Thyroid gland (tissue), 4 donors: ENCODE measurements around the gene GNAI2. TPM values are rescaled to one million over a fixed set of nuclear protein-coding genes. Genes with fewer than 3 reads are reported as not detected.
A peak's percentile ranks its signal among the peaks of the same experiment; 100 is the strongest.

Experiments
- DNase-seq, 2 donors: peaks; one replicate each; pipeline ENCODE4 v3.0.0-alpha.2; 2019
- H3K27ac ChIP-seq, 3 donors: fragments of 200-600 bp; sonication (generic); 1 replicate in 2 of 3; 2 replicates in 1 of 3; pipeline ENCODE4 v1.5.1; 2016 to 2019; ENCODE audit warnings: mild to moderate bottlenecking in 1 of 3, moderate library complexity in 1 of 3
- H3K27me3 ChIP-seq: fragments of 200-600 bp; sonication (generic); one replicate; pipeline ENCODE4 v1.5.1; 2019
- H3K36me3 ChIP-seq, 2 donors: fragments of 200-600 bp; sonication (generic); one replicate each; pipeline ENCODE4 v1.5.1; 2016 to 2019
- H3K4me1 ChIP-seq, 2 donors: fragments of 200-600 bp; sonication (generic); one replicate each; pipeline ENCODE4 v1.5.1; 2017 to 2019
- H3K4me3 ChIP-seq, 3 donors: fragments of 200-600 bp; sonication (generic); replicated peaks in 1 of 3; 1 replicate in 2 of 3; 2 replicates in 1 of 3; pipeline ENCODE4 v1.5.1; 2016; ENCODE audit warnings: mild to moderate bottlenecking in 1 of 3
- H3K9me3 ChIP-seq: fragments of 200-600 bp; sonication (generic); one replicate; pipeline ENCODE4 v1.5.1; 2017
- POLR2A ChIP-seq, 2 donors: fragments of 450-650 bp; IDR thresholded peaks; one replicate each; pipeline ENCODE4 v1.6.1; 2017; ENCODE audit warnings: antibody characterized with exemption in 2 of 2, mild to moderate bottlenecking in 2 of 2, moderate library complexity in 1 of 2
- WGBS, 2 donors: methylation state at CpG; one replicate each; pipeline ENCODE4 v1.1.5; 2017; 5-methylcytosine and 5-hydroxymethylcytosine counted together
- intact Hi-C: fragments of 100-400 bp; cut with DNase I; formaldehyde crosslinking; loops from one replicate; pipeline ENCODE4 v1.15.1; 2023
- total RNA-seq, 4 donors: library from RNA; depleted of rRNA; stranded (reverse); fragments of >200 nt; gene quantifications; one replicate each; pipeline ENCODE4 v1.2.3, GENCODE V29; 2016
- TF ChIP-seq, protein P1 (sequence below), 6 experiments: fragments of 200-600 bp in 3 of 6; fragments of 450-650 bp in 3 of 6; sonication (generic) in 3 of 6; IDR thresholded peaks; one replicate each; pipeline ENCODE4 v1.5.1; 2016 to 2019; ENCODE audit warnings: antibody characterized with exemption in 6 of 6, mild to moderate bottlenecking in 2 of 6, inconsistent platforms in 1 of 6, moderate library complexity in 1 of 6

GNAI2 gene
- total RNA-seq, 4 donors from 2014 or later, result 111 to 171 (median 142) TPM

DNA sequence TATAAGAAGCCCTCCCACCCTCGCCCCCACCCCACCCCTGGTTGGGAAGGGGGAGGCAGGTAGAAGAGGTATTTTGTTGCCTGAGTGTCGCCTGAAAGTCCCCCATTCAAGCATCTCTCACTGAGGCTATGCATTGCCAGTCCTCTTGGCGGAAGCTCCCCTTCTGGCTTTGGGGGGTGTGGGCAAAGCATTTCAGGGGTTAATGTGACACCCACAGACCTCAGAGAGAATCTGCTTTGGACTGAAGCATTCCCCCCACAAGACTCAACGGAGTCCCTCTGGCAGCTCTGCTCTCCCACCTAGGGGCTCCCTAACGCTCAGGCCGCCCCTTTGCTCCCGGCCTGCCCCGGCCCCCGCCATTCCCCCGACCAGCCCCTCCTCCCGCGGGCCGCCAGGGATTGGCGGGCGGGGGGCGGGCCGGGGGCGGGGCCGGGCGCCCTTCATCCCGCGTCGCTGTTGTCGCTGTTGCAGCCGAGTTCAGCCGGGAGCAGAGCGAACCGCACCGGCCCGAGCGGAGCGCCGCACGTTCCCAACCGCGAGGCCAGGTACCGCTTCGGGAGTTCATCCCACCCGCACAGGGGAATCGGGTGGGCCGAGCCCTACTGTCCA is 31.1 kb upstream of the GNAI2 start, which contains the start of gene SLC38A3:
Gene SLC38A3, plus strand, starts transcription at position 468 of the 609 bp plus-strand sequence. CDS start 8,929 bp downstream, outside the sequence.
- H3K27me3 ChIP-seq, result no peaks in the 10 kb centered on the region
- H3K4me1 ChIP-seq, result peaks cover 15 to 23% of the 10 kb centered on the region in 2 donors
- H3K27ac ChIP-seq, result no peak within 1 kb of the TSS
- intact Hi-C loops, result no loop called here
- WGBS, 2 donors, result 16% methylated on average over 9 of the region's 41 CpGs; no CpG with 5 or more reads in 1 of the 2 donors
- H3K4me3 ChIP-seq, result peak within 1 kb of the TSS in 2 of 3 donors; percentile 27 to 35
- no peaks in the 10 kb centered on the region for H3K9me3 ChIP-seq
- TF ChIP-seq, protein P1, sequence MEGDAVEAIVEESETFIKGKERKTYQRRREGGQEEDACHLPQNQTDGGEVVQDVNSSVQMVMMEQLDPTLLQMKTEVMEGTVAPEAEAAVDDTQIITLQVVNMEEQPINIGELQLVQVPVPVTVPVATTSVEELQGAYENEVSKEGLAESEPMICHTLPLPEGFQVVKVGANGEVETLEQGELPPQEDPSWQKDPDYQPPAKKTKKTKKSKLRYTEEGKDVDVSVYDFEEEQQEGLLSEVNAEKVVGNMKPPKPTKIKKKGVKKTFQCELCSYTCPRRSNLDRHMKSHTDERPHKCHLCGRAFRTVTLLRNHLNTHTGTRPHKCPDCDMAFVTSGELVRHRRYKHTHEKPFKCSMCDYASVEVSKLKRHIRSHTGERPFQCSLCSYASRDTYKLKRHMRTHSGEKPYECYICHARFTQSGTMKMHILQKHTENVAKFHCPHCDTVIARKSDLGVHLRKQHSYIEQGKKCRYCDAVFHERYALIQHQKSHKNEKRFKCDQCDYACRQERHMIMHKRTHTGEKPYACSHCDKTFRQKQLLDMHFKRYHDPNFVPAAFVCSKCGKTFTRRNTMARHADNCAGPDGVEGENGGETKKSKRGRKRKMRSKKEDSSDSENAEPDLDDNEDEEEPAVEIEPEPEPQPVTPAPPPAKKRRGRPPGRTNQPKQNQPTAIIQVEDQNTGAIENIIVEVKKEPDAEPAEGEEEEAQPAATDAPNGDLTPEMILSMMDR (IDR thresholded peaks at IDR 0.05), result no peak
- peak in 1 of 2 donors; percentile 32 for TF ChIP-seq POLR2A (IDR thresholded peaks at IDR 0.05)
- no peaks in the 10 kb centered on the region for H3K36me3 ChIP-seq
- DNase-seq, result peak; percentile 45 to 58

DNA sequence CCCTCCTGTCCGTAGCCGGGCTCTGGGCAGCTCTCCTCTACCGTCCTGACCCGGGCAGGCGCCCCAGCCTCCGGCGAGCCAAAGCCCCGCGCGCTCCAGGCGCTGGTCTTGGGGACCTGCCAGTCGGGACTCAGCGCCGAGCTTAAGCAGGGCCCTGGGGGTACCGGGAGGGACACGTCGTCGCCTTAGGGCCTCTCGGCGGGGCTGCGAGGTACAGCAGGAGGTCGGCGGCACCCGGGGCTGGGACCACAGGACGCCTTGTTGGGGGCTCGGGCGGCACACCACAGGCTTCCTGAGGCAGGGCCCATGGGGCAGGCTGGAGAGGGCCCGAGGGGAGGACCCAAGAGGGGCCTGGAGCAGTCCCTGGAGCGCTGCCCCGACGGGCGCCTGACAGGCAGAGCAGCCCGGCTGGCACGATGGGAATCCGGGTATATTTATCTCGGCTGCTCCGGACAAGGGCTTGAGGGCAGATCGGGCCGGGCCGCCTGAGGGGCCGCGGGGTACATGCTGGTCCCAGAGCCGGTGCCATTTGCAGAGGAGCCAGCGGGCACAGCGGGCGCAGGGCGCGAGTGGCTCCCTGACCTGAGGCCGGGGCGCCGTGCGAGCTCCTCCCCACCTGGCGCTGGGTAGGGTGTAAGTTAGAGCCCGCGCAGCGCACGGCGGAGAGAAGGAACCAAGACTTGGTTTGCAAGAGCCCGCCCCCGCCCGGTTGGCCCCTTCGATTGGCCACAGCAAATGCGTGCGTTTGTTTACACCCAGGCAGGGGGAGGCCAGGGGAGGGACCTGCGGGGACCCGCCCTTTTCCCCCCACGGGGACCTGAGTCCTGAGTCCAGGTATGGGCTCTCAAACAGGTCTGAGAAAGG is 30.4 kb upstream of the GNAI2 start:
- H3K36me3 ChIP-seq, result no peaks in the 10 kb centered on the region
- TF ChIP-seq POLR2A (IDR thresholded peaks at IDR 0.05), result no peak
- TF ChIP-seq, protein P1 (IDR thresholded peaks at IDR 0.05), result no peak
- peak; percentile 38 to 67 for DNase-seq
- H3K4me3 ChIP-seq, result peak overlapping the region in 2 of 3 donors; percentile 27 to 35
- H3K27ac ChIP-seq, result no peak overlapping the region
- WGBS, 2 donors, result 6 to 7% methylated on average over 13 to 29 of the region's 67 CpGs
- H3K27me3 ChIP-seq, result no peaks in the 10 kb centered on the region
- peaks cover 15 to 23% of the 10 kb centered on the region in 2 donors for H3K4me1 ChIP-seq
- no peaks in the 10 kb centered on the region for H3K9me3 ChIP-seq
- intact Hi-C loops, result no loop called here

DNA sequence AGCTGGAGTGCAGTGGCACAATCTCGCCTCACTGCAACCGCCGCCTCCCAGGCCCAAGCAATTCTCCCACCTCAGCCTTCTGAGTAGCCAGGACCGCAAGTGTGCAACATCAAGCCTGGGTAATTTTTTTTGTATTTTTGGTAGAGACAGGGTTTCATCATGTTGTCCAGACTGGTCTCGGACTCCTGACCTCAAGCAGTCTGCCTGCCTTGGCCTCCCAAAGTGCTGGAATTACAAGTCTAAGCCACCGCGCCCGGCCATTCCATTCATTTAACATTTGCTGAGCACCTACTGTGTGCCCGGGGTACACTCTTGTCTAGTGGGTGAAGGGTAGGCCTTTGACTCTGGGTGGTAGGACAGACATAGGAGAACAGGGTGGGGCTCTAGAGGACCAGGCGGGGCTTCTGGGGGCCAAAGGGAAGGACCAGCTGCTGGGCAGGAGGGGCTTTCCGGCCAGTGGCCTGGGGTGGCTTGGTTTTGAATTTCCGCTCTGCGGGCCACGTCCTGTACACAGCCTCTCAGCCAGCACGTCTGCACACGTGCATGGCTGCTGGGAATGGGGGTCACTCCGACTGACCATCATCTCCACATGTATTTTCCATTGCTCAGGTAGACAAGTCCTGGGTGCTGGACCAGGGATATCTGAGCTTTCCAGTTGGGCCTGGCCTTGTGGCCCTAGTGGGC is 28.5 kb upstream of the GNAI2 start:
- intact Hi-C loops, result no loop called here
- no peak for DNase-seq
- 93 to 94% methylated on average over 16 to 17 of the region's 17 CpGs for WGBS, 2 donors
- Histone ChIP-seq H3K27ac (no peak overlapping the region), H3K4me3 (no peak overlapping the region), H3K9me3 (no peaks in the 10 kb centered on the region), H3K36me3 (no peaks in the 10 kb centered on the region), H3K27me3 (no peaks in the 10 kb centered on the region), H3K4me1 (peaks cover 15 to 23% of the 10 kb centered on the region in 2 donors)
- TF ChIP-seq POLR2A (IDR thresholded peaks at IDR 0.05), result no peak
- TF ChIP-seq, protein P1 (IDR thresholded peaks at IDR 0.05), result no peak

DNA sequence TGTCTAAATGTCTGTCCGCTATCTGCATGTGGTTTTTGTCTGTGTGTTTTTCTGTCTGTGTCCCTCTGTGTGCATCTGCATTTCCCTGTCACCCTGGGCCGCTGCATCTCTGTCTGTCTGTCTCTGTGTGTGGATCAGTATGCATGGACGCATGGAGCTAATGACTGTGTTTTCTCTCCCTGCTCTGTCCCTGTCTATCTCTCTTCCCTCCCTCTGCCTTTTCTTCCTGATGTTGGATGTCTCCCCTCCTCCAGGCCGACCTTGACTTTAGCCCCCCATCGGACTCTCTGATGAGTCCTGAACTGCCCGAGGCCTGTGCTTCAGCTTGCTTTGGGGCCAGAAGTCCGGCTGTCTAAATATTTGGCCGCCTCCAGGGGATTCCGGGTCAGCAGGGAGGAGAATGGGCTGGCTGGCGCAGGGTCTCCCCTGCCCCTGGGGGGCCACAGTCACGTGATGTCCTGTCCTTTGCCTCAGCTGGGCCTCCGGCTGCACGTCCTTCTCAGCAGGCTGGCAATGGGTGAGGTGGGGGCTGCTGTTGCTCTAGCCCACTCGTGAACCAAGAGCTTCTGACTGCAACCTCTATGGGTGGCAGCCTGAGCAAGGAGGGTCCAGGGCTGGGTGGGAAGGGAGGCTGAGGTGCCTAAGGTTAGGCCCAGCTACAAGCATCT is 27.2 kb upstream of the GNAI2 start:
- no peaks in the 10 kb centered on the region for H3K27me3 ChIP-seq
- H3K36me3 ChIP-seq, result no peaks in the 10 kb centered on the region
- no peak overlapping the region for H3K27ac ChIP-seq
- intact Hi-C loops, result no loop called here
- no peak for TF ChIP-seq POLR2A (IDR thresholded peaks at IDR 0.05)
- TF ChIP-seq, protein P1 (IDR thresholded peaks at IDR 0.05), result no peak
- DNase-seq, result no peak
- no peaks in the 10 kb centered on the region for H3K9me3 ChIP-seq
- 77 to 85% methylated on average over 11 to 14 of the region's 14 CpGs for WGBS, 2 donors
- peaks cover 15 to 23% of the 10 kb centered on the region in 2 donors for H3K4me1 ChIP-seq
- H3K4me3 ChIP-seq, result no peak overlapping the region
